ENCODE results near the gene ULK4. TPM values are rescaled to one million over a fixed set of nuclear protein-coding genes. Genes with fewer than 3 reads are reported as not detected.
"Not testable (repeated sequence)": the region's sequence is repeated elsewhere in the genome, so short reads cannot be mapped to it uniquely, and the experiment has no call there.

The ULK4 gene
- total RNA-seq, 2 experiments from 2014 or later = 6.8 to 6.9 TPM

DNA sequence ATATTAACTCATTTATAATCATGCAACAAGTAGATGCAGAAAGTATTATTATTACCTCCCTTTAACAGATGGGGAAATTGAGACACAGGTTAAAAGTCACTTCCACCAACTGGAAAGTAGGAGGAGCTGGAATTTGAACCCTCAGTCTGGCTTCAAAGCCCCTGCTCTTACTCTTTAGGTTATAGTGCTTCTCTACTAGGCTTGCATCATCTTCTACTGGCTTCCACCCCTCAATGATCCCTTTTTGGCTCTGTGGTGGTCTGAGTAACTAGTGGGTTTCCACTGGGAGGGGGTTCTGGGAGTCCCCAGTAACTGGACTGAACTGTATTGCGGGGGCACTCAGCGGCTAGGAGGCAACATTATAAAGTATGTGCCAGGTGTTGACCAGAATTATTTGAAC is 671.6 kb downstream of the ULK4 start:
- no peaks in the 10 kb centered on the region for H3K36me3 Mint-ChIP-seq (ENCODE audit: low read depth)
- ATAC-seq = no peak
- H3K9me3 Mint-ChIP-seq = peaks cover 2% of the 10 kb centered on the region
- TF ChIP-seq, protein P1, sequence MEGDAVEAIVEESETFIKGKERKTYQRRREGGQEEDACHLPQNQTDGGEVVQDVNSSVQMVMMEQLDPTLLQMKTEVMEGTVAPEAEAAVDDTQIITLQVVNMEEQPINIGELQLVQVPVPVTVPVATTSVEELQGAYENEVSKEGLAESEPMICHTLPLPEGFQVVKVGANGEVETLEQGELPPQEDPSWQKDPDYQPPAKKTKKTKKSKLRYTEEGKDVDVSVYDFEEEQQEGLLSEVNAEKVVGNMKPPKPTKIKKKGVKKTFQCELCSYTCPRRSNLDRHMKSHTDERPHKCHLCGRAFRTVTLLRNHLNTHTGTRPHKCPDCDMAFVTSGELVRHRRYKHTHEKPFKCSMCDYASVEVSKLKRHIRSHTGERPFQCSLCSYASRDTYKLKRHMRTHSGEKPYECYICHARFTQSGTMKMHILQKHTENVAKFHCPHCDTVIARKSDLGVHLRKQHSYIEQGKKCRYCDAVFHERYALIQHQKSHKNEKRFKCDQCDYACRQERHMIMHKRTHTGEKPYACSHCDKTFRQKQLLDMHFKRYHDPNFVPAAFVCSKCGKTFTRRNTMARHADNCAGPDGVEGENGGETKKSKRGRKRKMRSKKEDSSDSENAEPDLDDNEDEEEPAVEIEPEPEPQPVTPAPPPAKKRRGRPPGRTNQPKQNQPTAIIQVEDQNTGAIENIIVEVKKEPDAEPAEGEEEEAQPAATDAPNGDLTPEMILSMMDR (IDR thresholded peaks at IDR 0.05) = no peak
- intact Hi-C loops (cut with micrococcal nuclease) = no loop called here
- H3K4me1 Mint-ChIP-seq (ENCODE audit: low read depth) = no peaks in the 10 kb centered on the region
- no peak for DNase-seq
- H3K27ac Mint-ChIP-seq = no peak overlapping the region
- CTCF ChIA-PET = no interaction called here
- no peak overlapping the region for H3K4me3 Mint-ChIP-seq
- no peaks in the 10 kb centered on the region for H3K27me3 Mint-ChIP-seq
- POLR2A ChIA-PET = no interaction called here

DNA sequence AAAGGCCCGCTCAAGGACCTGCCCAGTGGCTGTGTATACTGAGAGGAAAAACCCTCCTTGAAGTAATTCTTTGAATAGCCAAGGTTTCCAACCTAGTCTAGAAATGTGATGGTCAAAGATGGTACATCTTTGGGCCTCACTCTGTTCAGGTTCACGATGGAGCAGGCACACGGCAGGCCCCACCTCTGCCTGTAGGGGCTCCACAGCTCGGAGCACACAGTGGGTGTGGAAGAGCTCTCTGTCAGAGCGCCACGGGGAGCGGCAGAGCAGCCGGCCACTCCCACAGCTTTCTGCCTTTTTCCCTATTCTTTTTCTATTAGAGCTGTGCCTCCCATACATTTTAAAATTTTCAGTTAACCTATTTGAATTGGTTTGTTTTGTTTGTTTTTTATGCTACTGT is 673.1 kb downstream of the ULK4 start:
- TF ChIP-seq, protein P1 (IDR thresholded peaks at IDR 0.05) = no peak
- no peaks in the 10 kb centered on the region for H3K36me3 Mint-ChIP-seq (ENCODE audit: low read depth)
- H3K27me3 Mint-ChIP-seq = no peaks in the 10 kb centered on the region
- H3K9me3 Mint-ChIP-seq = peaks cover 4% of the 10 kb centered on the region
- ChIA-PET CTCF (no interaction called here), POLR2A (no interaction called here)
- intact Hi-C loops (cut with micrococcal nuclease) = no loop called here
- ATAC-seq = no peak
- no peak overlapping the region for H3K4me3 Mint-ChIP-seq
- no peak for DNase-seq
- no peak overlapping the region for H3K27ac Mint-ChIP-seq
- H3K4me1 Mint-ChIP-seq (ENCODE audit: low read depth) = no peaks in the 10 kb centered on the region

DNA sequence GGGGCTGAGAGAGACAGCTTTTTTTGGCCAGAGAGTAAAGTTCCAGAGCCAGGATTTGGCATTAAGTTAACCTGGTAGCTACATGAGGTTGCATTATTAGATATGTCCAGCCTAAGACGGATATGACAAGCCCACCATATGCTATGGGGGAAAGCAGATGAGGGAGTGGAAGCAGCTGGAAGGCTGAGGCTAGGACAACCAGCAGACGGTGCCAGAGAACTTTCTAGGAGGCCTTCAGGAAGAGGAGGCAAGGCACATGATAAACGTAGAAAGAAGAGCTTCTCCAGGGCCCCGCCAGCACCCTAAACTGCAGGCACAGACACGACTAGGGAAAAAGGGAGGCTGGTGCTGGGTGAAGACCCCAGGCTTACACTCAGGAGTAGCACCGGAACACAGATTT is 675.6 kb downstream of the ULK4 start:
- Mint-ChIP-seq H3K27ac (no peak overlapping the region), H3K36me3 (ENCODE audit: low read depth) (peaks cover 3% of the 10 kb centered on the region), H3K9me3 (peaks cover 9% of the 10 kb centered on the region), H3K27me3 (no peaks in the 10 kb centered on the region), H3K4me1 (ENCODE audit: low read depth) (no peaks in the 10 kb centered on the region), H3K4me3 (no peak overlapping the region)
- DNase-seq (no peak), ATAC-seq (no peak)
- CTCF ChIA-PET = no interaction called here
- POLR2A ChIA-PET = interaction anchor here (0.5 kb wide), 1 partner anchor 228 kb away, joined by 3 read pairs; no protein-coding TSS in a partner anchor
- intact Hi-C loops (cut with micrococcal nuclease) = no loop called here
- TF ChIP-seq, protein P1 (IDR thresholded peaks at IDR 0.05) = no peak

DNA sequence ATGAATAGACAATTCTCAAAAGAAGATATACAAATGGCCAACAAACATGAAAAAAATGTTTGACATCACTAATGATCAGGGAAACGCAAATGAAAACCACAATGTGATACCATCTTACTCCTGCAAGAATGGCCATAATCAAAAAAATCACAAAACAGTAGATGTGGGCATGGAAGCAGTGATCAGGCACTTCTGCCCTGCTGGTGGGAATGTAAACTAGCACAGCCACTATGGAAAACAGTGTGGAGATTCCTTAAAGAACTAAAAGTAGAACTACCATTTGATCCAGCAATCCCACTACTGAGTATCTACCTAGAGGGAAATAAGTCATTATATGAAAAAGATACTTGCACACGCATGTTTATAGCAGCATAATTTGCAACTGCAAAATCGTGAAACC is 677.0 kb downstream of the ULK4 start:
- H3K27ac Mint-ChIP-seq; POLR2A ChIA-PET; H3K4me3 Mint-ChIP-seq; H3K9me3 Mint-ChIP-seq; ATAC-seq; H3K4me1 Mint-ChIP-seq (ENCODE audit: low read depth); intact Hi-C loops (cut with micrococcal nuclease); DNase-seq; CTCF ChIA-PET; H3K27me3 Mint-ChIP-seq; H3K36me3 Mint-ChIP-seq (ENCODE audit: low read depth): not testable (repeated sequence)

GRCh38 chr3:41277790-41278465 is 684.0 kb downstream of the ULK4 start:
- Mint-ChIP-seq H3K27me3 (no peaks in the 10 kb centered on the region), H3K36me3 (ENCODE audit: low read depth) (peaks cover 7% of the 10 kb centered on the region), H3K9me3 (peaks cover 16% of the 10 kb centered on the region), H3K4me1 (ENCODE audit: low read depth) (no peaks in the 10 kb centered on the region), H3K4me3 (no peak overlapping the region), H3K27ac (no peak overlapping the region)
- ATAC-seq = no peak
- intact Hi-C loops (cut with micrococcal nuclease) = no loop called here
- ChIA-PET POLR2A (no interaction called here), CTCF (no interaction called here)
- TF ChIP-seq, protein P1 (IDR thresholded peaks at IDR 0.05) = no peak
- DNase-seq = no peak

All from activated CD8-positive, alpha-beta T cell treated with anti-CD3 and anti-CD28 coated beads for 36 hours (primary cell).